Measurements from ENCODE around the gene CLDN6. TPM values are rescaled to one million over a fixed set of nuclear protein-coding genes. Genes with fewer than 3 reads are reported as not detected.
A peak's percentile ranks its signal among the peaks of the same experiment; 100 is the strongest.

The CLDN6 gene
- total and polyA plus RNA-seq, 9 of the 15 experiments (the other 6 are each of a cell fraction or from before 2014, with no cell fraction given), result 0.22 to 0.75 (median 0.38) TPM; not detected in 3

DNA sequence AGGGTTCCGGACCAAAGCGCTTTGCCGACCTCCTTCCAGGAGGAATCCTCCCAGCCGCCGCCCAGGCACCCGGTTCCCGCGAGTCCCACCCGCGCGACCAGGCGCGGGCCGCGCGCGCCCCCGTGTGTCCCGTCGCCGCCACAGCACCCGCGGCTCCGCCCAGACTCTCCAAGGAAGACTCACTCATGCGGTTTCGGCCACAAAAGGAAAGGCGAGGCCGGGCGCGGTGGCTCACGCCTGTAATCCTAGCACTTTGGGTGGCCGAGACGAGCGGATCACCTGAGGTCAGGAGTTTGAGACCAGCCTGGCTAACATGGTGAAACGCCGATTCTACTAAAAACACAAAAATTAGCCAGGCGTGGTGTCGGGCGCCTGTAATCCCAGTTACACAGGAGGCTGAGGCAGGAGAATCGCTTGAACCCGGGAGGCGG, 34.3 kb downstream of the CLDN6 start (continued):
- no peak for TF ChIP-seq CREB3 (tag; conservative IDR thresholded peaks at IDR 0.05; ENCODE audit: low read depth)
- no peak for TF ChIP-seq ILF3 (IDR thresholded peaks at IDR 0.05; ENCODE audit: borderline replicate concordance)
- TF ChIP-seq ZBTB40 (IDR thresholded peaks at IDR 0.05), result no peak
- TF ChIP-seq ZBTB40 (CRISPR knock-in tag; IDR thresholded peaks at IDR 0.05), result no peak
- no peak for TF ChIP-seq RBM14 (IDR thresholded peaks at IDR 0.05; ENCODE audit: borderline replicate concordance, insufficient read depth, low read depth, low read length)
- no peak for TF ChIP-seq CAMTA2 (CRISPR knock-in tag; conservative IDR thresholded peaks at IDR 0.05)
- TF ChIP-seq TBP (optimal IDR thresholded peaks at IDR 0.05; ENCODE audit: low read depth, low read length), result peak; percentile 81

Measured in K562 (cell line).